ENCODE data around the gene CTSG.
"Not testable (repeated sequence)": the region's sequence is repeated elsewhere in the genome, so short reads cannot be mapped to it uniquely, and the experiment has no call there.

Gene CTSG

GRCh38 chr14:24542346-24542936, 33.6 kb downstream of the CTSG start:
- no peak for DNase-seq (ENCODE audit: low read depth)

DNA sequence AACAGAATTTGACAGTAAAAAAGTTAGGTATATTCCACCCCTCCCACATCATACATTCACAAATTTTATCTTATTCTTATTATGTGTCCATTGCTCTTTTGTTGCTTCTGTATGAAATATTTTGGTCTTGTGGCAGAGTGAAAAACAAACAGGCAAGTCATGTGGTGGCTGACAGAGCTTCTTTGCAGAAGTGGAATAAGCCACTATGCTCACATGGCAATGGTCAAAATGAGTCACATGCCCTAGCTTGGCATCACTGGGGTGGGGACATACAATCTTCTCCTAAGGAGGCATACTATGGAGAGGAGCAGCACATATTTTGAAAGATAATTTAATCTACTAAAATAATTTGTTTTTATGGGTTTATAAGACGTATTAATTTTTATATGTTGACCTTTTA, 40.3 kb downstream of the CTSG start:
- peak; percentile 7 for DNase-seq (ENCODE audit: low read depth)

GRCh38 chr14:24534286-24534685, 41.8 kb downstream of the CTSG start:
- DNase-seq (ENCODE audit: low read depth) = no peak

DNA sequence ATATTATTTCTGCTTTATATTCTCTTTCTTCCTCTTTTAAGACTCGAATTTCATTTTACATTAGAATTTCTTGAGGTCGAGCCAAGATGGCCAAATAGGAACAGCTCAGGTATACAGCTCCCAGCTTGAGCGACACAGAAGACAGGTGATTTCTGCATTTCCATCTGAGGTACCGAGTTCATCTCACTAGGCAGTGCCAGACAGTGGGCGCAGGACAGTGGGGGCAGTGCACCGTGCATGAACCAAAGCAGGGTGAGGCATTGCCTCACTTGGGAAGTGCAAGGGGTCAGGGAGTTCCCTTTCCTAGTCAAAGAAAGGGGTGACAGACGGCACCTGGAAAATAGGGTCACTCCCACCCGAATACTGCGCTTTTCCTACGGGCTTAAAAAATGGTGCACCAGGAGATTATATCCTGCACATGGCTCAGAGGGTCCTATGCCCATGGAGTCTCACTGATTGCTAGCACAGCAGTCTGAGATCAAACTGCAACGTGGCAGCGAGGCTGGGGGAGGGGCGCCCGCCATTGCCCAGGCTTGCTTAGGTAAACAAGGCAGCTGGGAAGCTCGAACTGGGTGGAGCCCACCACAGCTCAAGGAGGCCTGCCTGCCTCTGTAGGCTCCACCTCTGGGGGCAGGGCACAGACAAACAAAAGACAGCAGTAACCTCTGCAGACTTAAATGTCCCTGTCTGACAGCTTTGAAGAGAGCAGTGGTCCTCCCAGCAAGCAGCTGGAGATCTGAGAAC, 50.0 kb downstream of the CTSG start:
- DNase-seq (ENCODE audit: low read depth) = not testable (repeated sequence)

Data from activated T-cell treated with anti-CD3 and anti-CD28 coated beads for 24 hours (primary cell).